ENCODE results near the gene VPREB3. TPM values are rescaled to one million over a fixed set of nuclear protein-coding genes. Genes with fewer than 3 reads are reported as not detected.

Gene VPREB3
- total RNA-seq, 6 donors from 2014 or later = 0.74 to 0.80 TPM; not detected in 4

DNA sequence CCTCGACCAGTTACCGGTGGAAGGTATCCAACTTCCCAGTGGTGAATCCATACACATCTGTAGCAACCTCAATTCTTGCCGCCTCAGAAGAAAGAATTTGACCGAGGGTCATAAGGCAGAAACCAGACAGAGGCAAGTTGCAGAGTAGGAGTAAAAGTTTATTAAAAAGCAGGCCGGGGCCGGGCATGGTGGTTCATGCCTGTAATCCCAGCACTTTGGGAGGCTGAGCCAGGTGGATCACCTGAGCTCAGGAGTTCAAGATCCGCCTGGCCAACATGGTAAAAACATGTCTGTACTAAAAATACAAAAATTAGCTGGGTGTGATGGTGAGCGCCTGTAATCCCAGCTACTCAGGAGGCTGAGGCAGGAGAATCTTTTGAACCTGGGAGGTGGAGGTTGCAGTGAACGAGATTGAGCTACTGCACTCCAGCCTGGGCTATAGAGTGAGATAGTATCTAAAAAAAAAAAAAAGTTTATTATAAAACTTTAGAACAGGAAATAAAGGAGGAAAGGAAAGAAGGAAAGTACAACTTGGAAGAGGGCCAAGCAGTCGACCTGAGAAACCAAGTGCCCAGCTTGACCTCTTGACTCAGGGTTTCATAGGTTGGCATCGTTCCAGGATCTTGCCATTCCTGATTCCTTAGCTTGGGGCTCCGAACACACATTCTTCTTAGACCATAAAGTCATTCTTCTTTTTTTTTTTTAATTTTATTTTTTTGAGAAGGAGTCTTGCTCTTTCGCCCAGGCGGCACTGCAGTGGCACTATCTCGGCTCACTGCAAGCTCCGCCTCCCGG, 35.7 kb downstream of the VPREB3 start:
- WGBS, 2 donors = 87% methylated on average over 17 of the region's 17 CpGs
- TF ChIP-seq EP300 (IDR thresholded peaks at IDR 0.05) (no peak), CTCF (IDR thresholded peaks at IDR 0.05) (no peak), POLR2AphosphoS5 (IDR thresholded peaks at IDR 0.05) (no peak)
- H3K27me3 ChIP-seq = no peaks in the 10 kb centered on the region
- DNase-seq = no peak
- no peak overlapping the region for H3K4me3 ChIP-seq
- H3K4me1 ChIP-seq = peaks cover 7 to 24% (median 14%) of the 10 kb centered on the region in 4 donors
- H3K27ac ChIP-seq = no peak overlapping the region
- H3K36me3 ChIP-seq = peaks cover 0 to 14% (median 11%) of the 10 kb centered on the region in 4 donors
- no peak for ATAC-seq (ENCODE audit: low FRiP score in 2 of 2)
- H3K9me3 ChIP-seq = no peaks in the 10 kb centered on the region

DNA sequence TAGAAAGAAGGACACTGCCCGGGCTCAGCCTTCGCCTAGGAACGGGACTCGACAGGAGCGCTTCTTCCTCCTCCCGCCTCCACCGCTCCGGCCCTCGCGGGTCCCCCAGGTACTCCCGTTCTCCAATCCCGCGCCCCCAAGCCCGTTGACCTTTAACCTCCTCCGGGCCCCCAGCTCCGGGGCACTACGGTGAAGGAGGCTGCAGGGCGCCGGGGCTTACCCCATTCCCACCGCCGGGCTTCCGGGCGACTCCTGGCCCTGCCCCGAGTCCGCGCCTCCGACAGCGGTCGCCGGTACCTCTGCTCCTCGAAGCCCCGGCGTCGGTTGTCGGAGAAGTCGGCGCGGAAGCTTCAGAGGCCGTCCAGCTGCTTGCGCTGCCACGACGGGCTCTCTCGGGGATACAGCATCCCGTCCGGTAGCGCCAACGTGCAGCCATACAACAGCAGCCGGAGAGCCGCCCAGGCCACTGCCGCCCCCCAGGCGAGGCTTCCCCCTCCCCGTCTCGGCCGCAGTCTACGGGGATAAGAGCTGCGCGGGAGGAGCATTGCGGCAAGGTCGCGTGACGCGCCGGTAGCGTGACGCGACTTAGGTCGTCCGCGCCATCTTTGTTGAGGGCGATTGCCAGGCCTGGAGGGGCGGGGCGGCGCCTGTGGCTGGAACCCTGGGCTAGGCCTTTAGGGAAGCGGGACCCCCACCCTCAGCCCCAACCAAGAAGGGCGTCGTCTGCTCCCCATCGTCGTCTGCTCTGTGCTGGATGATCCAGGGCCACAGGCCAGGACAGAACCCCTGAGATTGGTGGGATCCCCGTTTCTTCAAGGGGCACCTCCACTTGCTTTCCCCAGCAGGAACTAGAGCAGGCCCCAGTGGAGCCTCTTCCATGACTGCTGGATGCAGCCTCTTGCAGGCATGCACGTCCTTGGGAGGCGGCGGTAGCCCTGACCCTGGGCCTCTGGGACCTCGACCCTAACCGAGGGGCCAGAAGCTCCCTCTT, 37.1 kb downstream of the VPREB3 start:
- ATAC-seq (ENCODE audit: low FRiP score in 2 of 2) = peak; percentile 93 to 97
- DNase-seq = peak; percentile 88 to 96
- 1 to 9% methylated on average over 18 to 29 of the region's 84 CpGs for WGBS, 2 donors

DNA sequence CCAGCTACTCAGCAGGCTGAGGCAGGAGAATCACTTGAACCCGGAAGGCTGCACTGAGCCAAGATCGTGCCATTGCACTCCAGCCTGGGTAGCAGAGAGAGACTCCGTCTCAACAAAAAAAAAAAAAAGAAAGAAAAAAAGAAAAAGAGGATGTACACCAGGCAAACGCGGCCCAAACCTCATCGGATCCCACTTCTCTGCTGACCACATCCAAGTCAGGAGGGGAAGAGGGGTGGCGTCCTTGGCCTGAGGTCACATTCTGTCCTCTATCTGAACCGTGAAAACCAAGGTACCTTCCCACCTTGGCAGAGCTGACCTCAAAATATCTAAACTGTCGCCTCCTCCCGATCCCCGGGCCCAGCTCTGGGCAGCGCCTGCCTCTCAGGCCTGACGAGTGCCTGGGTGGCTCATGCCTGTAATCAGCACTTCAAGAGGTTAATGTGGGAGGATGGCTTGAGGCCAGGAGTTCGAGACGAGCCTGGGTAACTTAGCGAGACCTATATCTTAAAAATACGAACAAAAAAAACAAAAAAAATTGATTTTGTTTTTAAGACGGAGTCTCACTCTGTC, 38.3 kb downstream of the VPREB3 start:
- no peaks in the 10 kb centered on the region for H3K27me3 ChIP-seq
- 69 to 76% methylated on average over 18 of the region's 18 CpGs for WGBS, 2 donors
- no peaks in the 10 kb centered on the region for H3K9me3 ChIP-seq
- peak in 1 of 2 donors; percentile 27 for ATAC-seq (ENCODE audit: low FRiP score in 2 of 2)
- H3K27ac ChIP-seq = no peak overlapping the region
- peaks cover 0 to 39% (median 28%) of the 10 kb centered on the region in 4 donors for H3K36me3 ChIP-seq
- no peak for TF ChIP-seq EP300 (IDR thresholded peaks at IDR 0.05)
- TF ChIP-seq POLR2A (IDR thresholded peaks at IDR 0.05) = no peak
- no peak for TF ChIP-seq CTCF (IDR thresholded peaks at IDR 0.05)
- TF ChIP-seq POLR2AphosphoS5 (IDR thresholded peaks at IDR 0.05) = no peak
- peak overlapping the region in 3 of 4 donors; percentile 81 to 98 (median 85) for H3K4me3 ChIP-seq
- DNase-seq = peak in 1 of 2 donors; percentile 69
- peaks cover 4 to 24% (median 13%) of the 10 kb centered on the region in 4 donors for H3K4me1 ChIP-seq

More for the DNA sequence above, 37.1 kb downstream of the VPREB3 start:
- H3K4me3 ChIP-seq = peak overlapping the region; percentile 65 to 98 (median 83)
- no peaks in the 10 kb centered on the region for H3K9me3 ChIP-seq
- peaks cover 4 to 24% (median 13%) of the 10 kb centered on the region in 4 donors for H3K4me1 ChIP-seq
- TF ChIP-seq EP300 (IDR thresholded peaks at IDR 0.05) (peak in 1 of 4 donors; percentile 32), CTCF (IDR thresholded peaks at IDR 0.05) (no peak), POLR2AphosphoS5 (IDR thresholded peaks at IDR 0.05) (peak; percentile 85 to 96), POLR2A (IDR thresholded peaks at IDR 0.05) (peak in 3 of 4 donors; percentile 57 to 92 (median 79))
- H3K27me3 ChIP-seq = no peaks in the 10 kb centered on the region
- H3K27ac ChIP-seq = peak overlapping the region; percentile 67 to 88 (median 82)
- H3K36me3 ChIP-seq = peaks cover 0 to 27% (median 22%) of the 10 kb centered on the region in 4 donors

- ATAC-seq (ENCODE audit: low FRiP score in 2 of 2) = no peak
- WGBS, 2 donors = 75 to 90% methylated on average over 4 to 23 of the region's 23 CpGs
Measured at GRCh38 chr22:23714596-23715578, 39.3 kb downstream of the VPREB3 start.

More at GRCh38 chr22:23714596-23715578, 39.3 kb downstream of the VPREB3 start:
- H3K4me1 ChIP-seq = peaks cover 4 to 24% (median 13%) of the 10 kb centered on the region in 4 donors
- no peak for TF ChIP-seq POLR2A (IDR thresholded peaks at IDR 0.05)
- no peak for TF ChIP-seq CTCF (IDR thresholded peaks at IDR 0.05)
- TF ChIP-seq EP300 (IDR thresholded peaks at IDR 0.05) = no peak
- no peak for TF ChIP-seq POLR2AphosphoS5 (IDR thresholded peaks at IDR 0.05)
- H3K4me3 ChIP-seq = no peak overlapping the region
- no peak overlapping the region for H3K27ac ChIP-seq
- peak in 1 of 2 donors; percentile 76 for DNase-seq
- H3K36me3 ChIP-seq = peaks cover 0 to 49% (median 37%) of the 10 kb centered on the region in 4 donors
- no peaks in the 10 kb centered on the region for H3K9me3 ChIP-seq
- H3K27me3 ChIP-seq = no peaks in the 10 kb centered on the region
